G401.6 (cell line): ENCODE data around the gene MRC1.
A peak's percentile ranks its signal among the peaks of the same experiment; 100 is the strongest.

Source experiments
- FAIRE-seq: peaks from 2 replicates; lab custom pipeline; 2012; peaks lifted over from hg19 to GRCh38; lab: Jason Lieb, UNC

MRC1 gene

DNA sequence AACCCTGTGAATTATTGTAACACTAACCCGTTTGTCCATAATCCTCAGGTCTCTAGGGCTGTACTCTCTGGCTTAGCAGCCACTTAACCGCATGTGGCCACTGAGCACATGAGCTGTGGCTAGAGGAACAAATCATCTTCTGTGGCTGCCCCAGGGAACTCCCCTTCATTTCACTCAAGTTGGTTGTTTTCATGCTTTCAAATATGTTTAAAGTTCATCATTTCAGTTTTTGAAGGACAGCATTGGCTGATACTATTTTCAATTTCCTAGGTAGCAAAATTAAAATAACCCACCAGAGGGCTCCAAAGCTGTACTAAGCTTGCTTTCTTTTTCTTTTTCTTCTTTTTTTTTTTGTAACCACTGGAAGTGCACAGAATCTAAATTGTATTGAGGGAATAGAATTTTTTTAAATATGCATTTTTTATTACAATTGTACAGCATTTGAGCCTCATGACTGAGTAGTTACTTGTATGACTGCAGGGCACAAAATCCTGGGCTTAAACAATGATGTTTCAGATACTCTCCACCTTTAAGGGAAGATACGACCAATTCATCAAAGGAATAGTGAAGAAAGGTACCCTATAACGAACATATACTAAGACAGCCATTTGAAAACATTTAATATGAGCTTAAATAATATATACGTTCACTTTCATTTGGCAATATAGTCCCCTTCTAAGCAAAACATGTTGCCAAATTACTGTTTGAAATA, 38.6 kb downstream of the MRC1 start:
- FAIRE-seq = peak; percentile 82

DNA sequence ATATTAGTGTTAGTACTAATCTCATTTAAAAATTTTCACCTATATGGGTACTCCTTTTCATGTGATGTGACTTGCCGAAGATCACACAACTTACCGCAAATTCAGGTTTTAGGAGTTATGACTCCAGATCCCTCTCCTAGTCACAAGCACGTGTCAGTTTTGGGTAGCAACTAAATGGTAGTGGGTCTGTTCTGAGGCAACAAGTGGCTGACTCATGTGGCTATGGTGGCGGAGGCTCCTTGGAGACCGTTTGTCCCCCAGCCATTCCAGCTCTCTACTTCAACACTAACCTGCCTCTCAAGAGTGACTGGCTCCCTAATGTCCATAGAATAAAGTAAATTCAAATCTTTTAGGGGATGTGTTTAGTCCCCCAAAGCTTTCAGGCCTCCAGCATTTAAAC, 39.5 kb downstream of the MRC1 start:
- FAIRE-seq = no peak

DNA sequence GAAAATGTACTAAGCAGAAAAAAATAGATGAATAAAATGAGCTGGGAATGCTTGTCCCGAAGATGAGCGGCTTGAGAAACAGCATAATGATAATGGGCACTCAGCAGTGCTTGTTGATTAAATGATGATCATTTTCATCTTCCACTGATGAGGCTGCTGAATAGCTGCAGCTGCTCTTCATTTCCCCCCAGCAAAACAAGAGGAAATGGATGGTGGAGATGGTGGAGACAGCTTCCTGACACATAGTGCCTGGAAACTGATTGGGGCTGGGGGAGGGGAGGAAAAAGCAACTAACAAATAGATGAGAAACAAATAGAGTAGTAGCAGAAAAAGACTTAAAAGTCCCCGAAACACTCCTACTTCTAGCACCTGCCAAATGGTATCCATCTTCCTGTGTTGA, 41.4 kb downstream of the MRC1 start:
- no peak for FAIRE-seq

DNA sequence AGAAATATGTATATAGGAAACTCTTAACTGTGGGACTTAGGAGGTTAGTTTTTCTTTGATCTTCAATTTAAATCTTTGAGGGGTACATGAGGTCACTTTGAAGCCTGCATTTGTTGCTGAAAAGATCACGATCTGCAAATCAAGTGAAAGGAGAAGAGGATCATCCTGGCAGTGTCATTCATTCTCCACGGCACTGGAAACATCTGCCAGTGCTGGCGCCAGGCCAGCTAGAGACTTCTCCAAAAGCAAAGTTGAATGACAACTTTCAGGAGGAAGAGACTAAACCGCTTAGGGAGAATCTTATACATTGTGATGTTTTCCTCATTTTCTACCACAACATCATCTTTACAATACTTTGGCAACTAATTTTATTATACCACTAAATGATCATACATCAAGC, 42.5 kb downstream of the MRC1 start:
- FAIRE-seq = no peak

DNA sequence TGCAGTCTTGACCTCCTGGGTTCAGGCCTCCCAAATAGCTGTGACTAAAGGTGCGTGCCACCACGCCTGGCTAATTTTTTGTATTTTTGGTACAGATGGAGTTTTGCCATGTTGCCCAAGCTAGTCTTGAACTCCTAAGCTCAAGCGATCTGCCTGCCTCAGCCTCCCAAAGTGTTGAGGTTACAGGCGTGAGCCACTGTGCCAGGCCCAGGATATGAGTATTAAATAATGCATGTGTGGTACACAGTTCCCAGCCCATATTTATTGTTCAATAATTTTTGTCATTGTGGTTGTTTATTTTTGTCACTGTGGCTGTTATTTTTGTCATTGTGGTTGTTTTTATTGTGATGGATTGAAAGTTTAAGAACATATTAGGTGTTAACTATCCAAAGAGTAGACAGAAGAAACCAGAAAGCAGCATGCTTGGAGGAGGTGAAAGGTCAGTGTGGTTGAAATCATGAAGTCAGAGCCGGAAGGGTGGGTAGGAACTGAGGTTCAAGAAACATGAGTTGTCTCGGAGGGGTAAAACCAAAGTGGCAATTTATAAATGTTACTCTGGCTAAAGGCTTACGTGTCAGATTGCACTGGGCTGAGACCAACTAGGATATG, 45.0 kb downstream of the MRC1 start:
- FAIRE-seq = no peak

DNA sequence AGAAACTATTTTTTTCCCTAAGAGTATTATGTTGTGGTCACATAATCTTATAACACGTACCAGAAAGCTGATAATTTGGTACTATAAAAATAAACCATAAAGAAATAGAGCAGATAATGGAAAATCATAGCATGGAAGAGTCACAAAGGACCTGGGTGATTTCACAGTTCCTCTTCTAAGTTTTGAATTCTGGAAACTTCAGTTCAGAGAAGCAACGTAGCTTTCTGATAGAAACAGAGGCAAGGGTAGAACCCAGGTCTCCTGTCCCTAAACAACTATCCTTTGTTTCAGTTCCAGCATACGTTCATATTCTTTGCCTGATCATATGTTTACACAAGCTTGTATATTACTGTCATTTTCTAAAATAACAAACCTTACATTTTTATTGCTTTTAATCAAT, 47.9 kb downstream of the MRC1 start:
- no peak for FAIRE-seq

DNA sequence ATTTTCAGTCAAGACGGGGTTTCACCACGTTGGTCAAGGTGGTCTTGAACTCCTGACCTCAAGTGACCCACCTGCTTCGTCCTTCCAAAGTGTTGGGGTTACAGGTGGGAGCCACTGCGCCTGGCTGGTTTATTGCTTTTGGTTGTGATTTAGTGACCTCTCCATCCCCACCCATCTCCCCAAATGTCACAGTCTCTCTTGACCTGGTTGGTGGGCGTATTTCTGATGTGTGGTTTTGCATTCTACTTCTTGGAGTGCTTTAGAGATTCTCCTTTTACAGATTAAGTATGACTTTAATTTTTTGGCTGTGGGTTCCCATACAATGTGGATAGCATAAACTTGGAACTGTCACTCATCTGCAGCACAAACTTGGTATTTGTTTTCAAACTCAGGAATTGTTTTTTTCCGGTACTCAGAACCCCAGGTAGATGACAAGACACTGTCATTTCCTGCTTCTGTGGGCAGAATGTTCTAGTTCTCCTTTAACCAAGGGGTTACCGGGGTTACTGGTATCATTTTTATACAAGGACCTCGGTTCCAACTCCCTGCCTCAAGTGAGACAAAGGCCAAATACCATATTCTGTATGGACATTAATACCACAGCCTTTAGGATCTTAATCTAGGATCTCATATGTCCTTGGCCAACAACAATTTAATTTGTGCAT, 50.5 kb downstream of the MRC1 start:
- FAIRE-seq = no peak

DNA sequence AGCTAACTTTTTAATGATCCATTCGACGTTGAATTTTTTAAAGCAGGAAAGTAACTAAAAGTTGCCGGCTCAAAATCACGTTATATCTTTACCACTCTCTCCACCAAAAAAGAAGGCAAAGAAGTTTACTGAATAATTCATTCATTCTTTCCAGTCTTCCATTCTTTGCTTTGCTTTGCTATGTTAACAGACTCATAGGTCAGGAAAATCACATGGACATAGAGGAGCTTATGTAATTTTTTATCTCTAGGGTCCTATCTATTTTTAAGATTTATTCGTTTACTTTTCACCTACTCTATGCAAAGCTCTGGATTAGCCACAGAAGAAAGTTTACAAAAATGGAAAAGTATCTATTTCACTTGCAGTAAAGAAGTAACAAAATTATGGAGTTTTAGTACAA, 52.6 kb downstream of the MRC1 start:
- FAIRE-seq = no peak

DNA sequence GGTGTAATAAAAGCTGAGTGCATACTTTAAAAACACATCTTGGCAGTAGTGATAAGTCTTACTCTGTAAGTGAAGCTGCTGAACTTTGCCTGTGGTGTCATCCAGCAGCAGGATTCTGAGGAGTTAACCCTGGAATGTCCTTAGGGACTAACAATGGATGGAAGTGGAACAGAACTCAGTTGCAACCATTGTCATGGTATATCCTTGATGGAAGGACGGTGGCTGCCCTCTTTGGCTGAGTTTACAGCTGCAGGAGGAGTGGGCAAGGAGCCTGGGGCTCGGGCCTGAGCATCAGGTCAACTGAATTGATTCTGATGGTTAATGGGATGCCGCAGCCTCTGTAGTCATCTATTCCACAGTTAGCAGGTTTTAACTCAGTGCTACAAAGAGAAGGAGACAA, 56.2 kb downstream of the MRC1 start:
- FAIRE-seq = no peak

DNA sequence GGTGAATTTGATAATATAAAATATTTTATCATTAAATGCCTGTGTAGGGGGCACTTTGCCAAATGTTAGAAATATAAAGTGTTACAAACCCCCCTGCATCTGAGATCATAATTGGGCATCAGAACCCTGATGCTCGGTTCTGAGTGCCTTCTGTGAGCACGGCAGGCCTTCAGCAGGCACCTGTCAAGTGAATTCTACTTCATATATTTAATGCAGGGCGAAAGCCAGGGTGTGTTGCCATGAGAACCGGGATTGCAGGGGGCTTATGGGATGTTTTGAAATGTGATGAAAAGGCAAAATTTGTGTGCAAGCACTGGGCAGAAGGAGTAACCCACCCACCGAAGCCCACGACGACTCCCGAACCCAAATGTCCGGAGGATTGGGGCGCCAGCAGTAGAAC, 57.2 kb downstream of the MRC1 start:
- no peak for FAIRE-seq

DNA sequence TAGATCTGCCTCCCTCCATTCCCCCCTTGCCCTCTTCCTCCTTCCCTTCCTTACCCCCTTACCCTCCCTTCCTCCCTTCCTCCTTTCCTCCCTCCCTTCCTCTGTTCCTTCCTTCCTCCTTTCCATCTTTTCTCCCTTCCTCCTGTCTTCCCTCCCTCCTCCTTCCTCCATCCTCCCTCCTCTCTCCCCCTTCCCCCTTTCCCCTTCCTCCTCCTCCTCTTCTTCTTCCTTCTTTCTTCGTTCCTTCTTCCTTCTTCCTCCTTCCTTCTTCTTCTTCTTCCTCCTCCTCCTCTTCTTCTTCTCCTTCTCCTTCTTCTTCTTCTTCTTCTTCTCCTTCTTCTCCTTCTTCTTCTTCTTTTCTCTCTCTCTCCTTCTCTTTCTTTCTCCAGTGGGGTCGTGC, 57.9 kb downstream of the MRC1 start:
- FAIRE-seq = no peak

DNA sequence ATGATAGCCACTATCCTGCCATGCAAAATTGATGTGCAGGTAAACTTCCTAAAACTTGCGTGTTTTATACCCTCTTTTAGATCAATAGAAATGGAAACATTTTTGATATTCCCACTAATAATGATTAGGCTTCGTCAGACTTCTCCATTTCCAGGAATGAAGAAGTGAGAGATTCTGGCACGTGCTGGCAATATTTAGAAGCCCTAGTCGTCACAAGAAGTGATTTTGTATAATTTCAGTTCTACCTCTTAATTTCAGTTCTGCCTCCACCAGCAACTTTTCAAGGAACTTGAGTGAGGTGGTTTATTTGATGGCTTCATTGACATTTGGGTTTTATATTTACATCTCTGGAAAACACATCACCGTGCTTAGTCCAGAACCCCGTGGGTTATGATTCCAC, 61.9 kb downstream of the MRC1 start:
- no peak for FAIRE-seq

DNA sequence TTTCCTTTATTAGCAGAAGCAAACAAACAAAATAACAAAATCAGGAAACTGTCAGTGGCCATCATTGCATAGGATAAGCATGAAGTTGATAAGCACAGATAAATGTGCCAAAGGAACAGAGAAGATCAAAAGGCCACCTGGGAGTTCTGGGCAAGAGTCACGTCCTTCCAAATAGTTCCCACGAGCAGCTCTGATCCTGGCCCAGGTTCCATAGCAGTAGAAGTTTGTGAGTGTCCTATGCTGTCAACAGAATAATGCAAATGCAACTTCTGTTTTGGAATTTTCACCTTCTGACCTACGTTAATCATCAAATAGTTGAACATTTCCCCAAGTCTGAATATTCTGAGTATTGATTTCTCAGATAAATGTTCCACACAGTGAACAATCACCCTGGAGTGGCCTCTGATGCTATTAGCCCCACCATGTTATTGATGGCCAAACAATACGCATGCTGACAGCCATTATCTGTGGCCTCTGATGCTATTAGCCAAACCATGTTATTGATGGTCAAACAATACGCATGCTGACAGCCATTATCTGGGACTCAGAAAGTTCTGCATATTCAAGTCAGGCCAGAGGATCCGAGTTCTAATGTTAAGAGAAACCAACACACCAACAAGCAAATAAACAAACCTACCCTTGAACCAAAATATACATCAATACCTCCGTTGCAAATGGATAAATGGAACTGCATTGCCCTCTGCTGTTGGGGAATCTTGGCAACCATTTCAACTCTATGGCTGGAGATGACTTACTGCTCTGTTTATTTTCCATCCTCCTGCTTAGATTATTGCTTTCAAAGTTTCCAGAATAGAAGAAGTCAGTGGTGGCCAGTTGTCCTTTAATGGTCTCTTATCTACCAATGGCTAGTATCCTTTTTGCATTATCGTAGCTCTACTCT, 63.3 kb downstream of the MRC1 start:
- FAIRE-seq = peak; percentile 77

DNA sequence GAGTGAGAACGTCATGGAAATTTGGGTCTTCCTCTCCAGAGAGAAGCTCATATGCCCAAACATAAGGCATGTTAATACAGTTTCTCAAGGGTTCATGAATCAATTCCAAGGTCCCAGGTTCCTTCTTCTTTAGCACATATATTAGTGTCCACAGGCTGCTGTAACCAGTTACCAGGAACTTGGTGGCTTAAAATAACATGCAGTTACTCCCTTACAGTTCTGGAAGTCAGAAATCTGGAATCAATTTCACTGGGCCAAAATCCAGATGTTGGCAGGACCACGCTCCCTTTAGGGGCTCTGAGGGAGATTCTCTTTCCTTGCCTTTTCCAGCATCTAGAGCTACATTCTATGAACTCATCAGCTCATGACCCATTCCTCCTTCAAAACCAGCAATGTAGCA, 64.8 kb downstream of the MRC1 start:
- no peak for FAIRE-seq

DNA sequence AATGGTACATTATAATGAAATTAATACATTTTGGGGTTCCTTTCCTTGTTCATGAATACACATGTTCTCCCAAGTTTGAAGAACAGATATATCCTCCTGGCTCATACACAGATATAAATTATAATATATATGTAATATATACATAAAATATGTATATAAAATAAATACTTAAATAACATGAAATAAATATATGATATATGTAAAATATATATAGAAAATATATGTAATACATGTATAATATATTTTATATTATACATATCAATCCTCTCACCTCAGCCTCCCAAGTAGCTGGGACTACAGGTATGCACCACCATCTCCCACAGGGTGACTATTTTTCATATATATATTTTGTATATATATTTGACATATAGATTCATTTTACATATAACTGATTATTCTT, 68.0 kb downstream of the MRC1 start:
- FAIRE-seq = peak; percentile 80

DNA sequence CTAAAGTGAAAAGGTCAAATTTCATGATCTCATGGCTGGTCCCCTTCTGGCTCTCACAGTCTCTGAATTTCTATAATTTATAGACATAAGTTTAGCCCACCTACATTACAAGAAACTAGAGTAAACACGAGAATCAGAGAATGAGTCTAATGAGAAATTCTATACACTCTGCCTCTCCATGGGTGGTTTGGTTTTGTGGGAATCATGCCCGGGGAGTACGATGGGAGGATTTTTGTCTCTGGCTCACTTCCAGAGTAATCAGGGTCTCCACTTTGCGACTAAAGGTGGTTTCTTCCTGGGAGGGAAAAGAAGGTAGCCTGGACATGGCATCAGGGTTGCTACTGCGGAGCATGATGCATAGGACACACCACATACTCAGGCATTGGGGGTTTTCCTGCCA, 69.7 kb downstream of the MRC1 start:
- FAIRE-seq = no peak

DNA sequence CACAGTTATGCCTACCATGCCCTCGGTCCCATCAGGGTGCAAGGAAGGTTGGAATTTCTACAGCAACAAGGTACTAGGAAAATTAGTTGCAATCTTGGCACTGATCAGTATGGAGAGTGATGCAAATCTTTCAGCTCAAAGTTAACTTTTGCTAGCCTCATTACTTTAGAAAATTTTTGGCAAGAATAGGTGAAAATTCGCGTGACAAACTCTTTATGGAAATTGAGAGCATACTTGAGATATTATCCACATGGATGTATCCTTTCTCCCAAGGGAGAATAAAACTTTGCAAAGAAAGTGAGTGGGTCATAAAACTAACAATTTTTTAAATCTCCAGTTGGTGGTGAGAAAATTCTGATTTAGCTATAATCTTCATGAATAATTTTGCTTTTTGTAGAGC, 71.5 kb downstream of the MRC1 start:
- FAIRE-seq = no peak

DNA sequence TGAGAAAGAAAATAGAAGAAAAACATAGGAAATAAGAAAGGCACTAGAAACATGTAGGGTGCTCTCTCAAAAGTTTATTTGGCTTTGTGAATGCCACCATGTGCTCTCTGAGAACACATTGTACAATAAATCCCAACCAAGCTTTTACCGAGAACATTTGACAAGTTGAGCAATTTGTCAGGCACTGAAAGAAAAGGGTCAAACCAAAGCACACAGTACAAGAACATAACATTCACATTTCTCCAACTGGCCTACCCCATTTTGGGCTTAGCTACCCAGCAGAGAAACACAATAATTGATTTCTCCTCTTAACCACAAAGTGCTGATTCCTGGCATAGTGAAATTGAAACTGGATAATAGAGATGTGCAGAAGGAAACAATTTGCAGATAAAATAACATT, 73.4 kb downstream of the MRC1 start:
- FAIRE-seq = no peak

DNA sequence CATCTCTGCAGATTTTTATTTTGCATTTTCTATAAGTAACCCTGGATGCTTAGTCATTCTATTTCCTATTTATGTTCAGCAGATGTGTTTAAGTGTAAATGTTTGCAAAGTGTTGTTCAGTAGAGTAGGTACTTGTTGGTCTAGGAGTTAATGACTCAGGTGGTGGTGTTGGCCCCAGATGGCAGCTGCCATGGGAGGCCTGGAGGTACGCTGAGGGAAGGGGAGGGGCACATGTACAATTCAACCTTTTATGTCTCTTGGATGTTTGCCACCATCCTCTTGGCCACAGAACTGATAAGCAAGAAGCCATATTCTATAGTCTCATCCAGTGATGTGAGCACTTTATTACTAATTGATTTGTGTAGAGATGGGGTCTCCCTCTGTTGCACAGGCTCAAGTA, 74.5 kb downstream of the MRC1 start:
- no peak for FAIRE-seq

DNA sequence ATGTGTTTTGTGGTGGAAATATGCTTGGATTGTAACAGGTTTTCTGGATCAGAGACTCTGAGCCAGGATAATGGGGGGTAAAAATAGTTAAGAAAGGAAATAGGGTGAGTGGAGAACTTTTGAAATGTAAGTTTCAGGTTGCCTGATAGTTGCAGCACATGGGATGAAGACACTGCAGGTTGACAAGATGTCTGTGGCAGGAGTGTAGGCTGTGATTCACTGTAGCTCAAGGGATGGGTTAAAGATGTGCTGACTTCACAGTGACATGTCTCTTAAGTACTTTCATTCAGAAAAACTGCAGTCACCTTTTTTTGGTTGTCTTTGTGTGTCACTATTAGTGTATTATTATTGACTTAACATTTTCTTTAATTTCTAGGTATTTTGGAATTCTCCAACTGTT, 79.0 kb downstream of the MRC1 start:
- FAIRE-seq = no peak

DNA sequence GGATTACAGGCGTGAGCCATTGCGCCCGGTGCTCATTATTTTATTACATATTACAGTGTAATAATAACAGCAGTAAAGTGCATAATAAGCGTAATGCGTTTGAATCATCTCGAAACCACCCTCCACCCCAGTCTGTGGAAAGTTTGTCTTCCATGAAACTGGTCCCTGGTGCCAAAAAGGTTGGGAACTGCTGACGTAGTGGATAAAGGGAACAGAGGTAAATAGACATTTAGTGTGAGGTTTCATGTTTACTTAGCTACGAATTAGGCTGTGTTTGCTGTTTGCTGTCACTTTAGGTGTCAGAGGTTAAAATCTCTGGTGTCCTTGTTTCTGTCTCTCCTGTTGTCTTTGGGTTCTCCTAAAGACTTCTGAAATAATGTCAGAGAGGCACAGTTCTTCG, 82.3 kb downstream of the MRC1 start:
- no peak for FAIRE-seq

DNA sequence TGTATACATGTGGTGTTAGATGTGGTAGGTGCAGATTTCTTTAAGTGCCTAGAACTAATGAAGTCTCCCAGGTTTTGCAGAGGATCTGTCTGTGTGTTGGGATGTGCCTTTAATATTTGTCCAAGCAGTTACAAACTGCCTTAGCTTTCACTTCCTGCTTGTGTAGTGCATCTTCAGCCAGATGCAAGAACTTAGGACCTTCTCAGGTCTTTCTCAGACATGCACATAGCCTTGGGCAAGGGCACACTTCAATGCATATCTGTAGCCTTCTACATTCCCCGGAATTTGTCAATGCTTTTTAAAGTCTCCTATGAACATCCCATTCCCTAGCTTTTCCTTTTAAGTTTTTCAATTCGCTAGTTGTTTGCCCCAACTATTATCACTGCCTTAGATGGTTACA, 95.4 kb downstream of the MRC1 start:
- FAIRE-seq = no peak

DNA sequence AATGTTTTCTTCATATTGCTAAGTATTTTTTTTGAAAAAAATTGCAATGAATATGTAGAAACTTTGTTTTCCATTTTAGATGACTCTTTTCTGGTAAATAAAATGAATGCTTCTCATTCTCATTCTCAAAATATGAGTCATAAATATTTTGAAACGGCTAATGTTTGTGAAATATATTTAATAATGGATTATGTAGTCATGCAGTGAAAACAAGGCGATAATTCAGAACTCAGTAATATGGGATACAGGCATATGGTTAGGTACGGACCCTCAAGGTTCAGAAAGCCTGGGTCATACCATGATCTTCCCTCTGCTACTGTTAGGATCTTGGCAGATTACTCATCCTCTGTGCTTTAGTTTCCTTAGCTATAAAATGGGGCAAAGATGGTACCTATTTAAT, 96.3 kb downstream of the MRC1 start:
- FAIRE-seq = no peak
